CD8-positive, alpha-beta memory T cell (primary cell): Measurements from ENCODE around the gene PFDN5. TPM values are rescaled to one million over a fixed set of nuclear protein-coding genes. Genes with fewer than 3 reads are reported as not detected.
A peak's percentile ranks its signal among the peaks of the same experiment; 100 is the strongest.

Source experiments
- CTCF ChIA-PET: fragments of 350-600 bp; sonication (Branson Sonifier 250); formaldehyde crosslinking; loops from one replicate; lab custom pipeline; 2021; ENCODE audit warnings: antibody characterized with exemption; lab: Charles Lee
- POLR2A ChIA-PET: fragments of 350-600 bp; sonication (Branson Sonifier 250); formaldehyde crosslinking; loops from one replicate; lab custom pipeline; 2021; ENCODE audit warnings: antibody characterized with exemption; lab: Charles Lee
- DNase-seq, 5 donors: peaks; one replicate each; pipeline versions ENCODE4 v3.0.0 to v3.0.0-alpha.2; 2020 to 2022; ENCODE audit warnings: mixed read lengths in 1 of 5
- H3K27ac ChIP-seq: one replicate; pipeline ENCODE4 v1.7.0; 2013; ENCODE audit warnings: low read depth, mild to moderate bottlenecking, low read length, moderate library complexity
- H3K27me3 ChIP-seq: 2 replicates; pipeline ENCODE4 v1.7.0; 2013; ENCODE audit warnings: low read length, mild to moderate bottlenecking; ENCODE audit not compliant: insufficient read depth, poor library complexity, severe bottlenecking
- H3K36me3 ChIP-seq: 2 replicates; pipeline ENCODE4 v1.7.0; 2013; ENCODE audit warnings: mild to moderate bottlenecking, low read length, moderate library complexity; ENCODE audit not compliant: insufficient read depth
- H3K4me1 ChIP-seq: 2 replicates; pipeline ENCODE4 v1.7.0; 2013; ENCODE audit warnings: mild to moderate bottlenecking, low read length, moderate library complexity; ENCODE audit not compliant: insufficient read depth
- H3K4me3 ChIP-seq: 2 replicates; pipeline ENCODE4 v1.7.0; 2013; ENCODE audit warnings: mild to moderate bottlenecking, low read length
- H3K9me3 ChIP-seq: 2 replicates; pipeline ENCODE4 v1.7.0; 2013; ENCODE audit warnings: mild to moderate bottlenecking, low read length
- H3K27ac Mint-ChIP-seq, 8 donors: one replicate each; pipeline ENCODE4 v1.8.0; 2020 to 2021; ENCODE audit warnings: mixed read lengths in 8 of 8, mild to moderate bottlenecking in 6 of 8, inconsistent platforms in 3 of 8, moderate library complexity in 3 of 8
- H3K27me3 Mint-ChIP-seq, 2 donors: one replicate each; pipeline ENCODE4 v1.8.0; 2020 to 2021; ENCODE audit warnings: mixed read lengths in 2 of 2, mild to moderate bottlenecking in 1 of 2, moderate library complexity in 1 of 2
- H3K36me3 Mint-ChIP-seq, 3 donors: one replicate each; pipeline ENCODE4 v1.8.0; 2020 to 2021; ENCODE audit warnings: mixed read lengths in 3 of 3, inconsistent platforms in 1 of 3, mild to moderate bottlenecking in 1 of 3
- H3K4me1 Mint-ChIP-seq, 3 donors: one replicate each; pipeline ENCODE4 v1.8.0; 2020 to 2021; ENCODE audit warnings: mixed read lengths in 3 of 3, inconsistent platforms in 1 of 3, mild to moderate bottlenecking in 1 of 3
- H3K4me3 Mint-ChIP-seq, 7 donors: one replicate each; pipeline ENCODE4 v1.8.0; 2020 to 2021; ENCODE audit warnings: mixed read lengths in 7 of 7, mild to moderate bottlenecking in 6 of 7, moderate library complexity in 4 of 7, inconsistent platforms in 2 of 7
- H3K9me3 Mint-ChIP-seq, 5 donors: one replicate each; pipeline ENCODE4 v1.8.0; 2020 to 2022; ENCODE audit warnings: mixed read lengths in 5 of 5, mild to moderate bottlenecking in 3 of 5, moderate library complexity in 2 of 5, inconsistent platforms in 1 of 5
- polyA plus RNA-seq: library from polyadenylated mRNA; unstranded; fragments of 300-500 nt; fragmentation: Illumina TruSeq; gene quantifications from one replicate; pipeline ENCODE4 v1.2.3, GENCODE V29; 2021
- total RNA-seq, 2 experiments: library from RNA; stranded (reverse); gene quantifications; one replicate each; pipeline ENCODE4 v1.2.3, GENCODE V29; 2021

Gene PFDN5
- total and polyA plus RNA-seq, 3 experiments from 2014 or later: 380 to 1,325 (median 385) TPM

- no peak for DNase-seq
- Histone ChIP-seq H3K27ac (peak overlapping the region; percentile 81), H3K4me3 (peak overlapping the region; percentile 99), H3K4me1 (peaks cover 31% of the 10 kb centered on the region), H3K36me3 (peaks cover 15% of the 10 kb centered on the region), H3K27me3 (no peaks in the 10 kb centered on the region), H3K9me3 (no peaks in the 10 kb centered on the region)
- Mint-ChIP-seq H3K4me1 (peaks cover 37 to 45% (median 40%) of the 10 kb centered on the region in 3 donors), H3K27me3 (peaks cover 0 to 2% of the 10 kb centered on the region in 2 donors), H3K27ac (peak overlapping the region; percentile 95 to 99 (median 96)), H3K36me3 (peaks cover 4 to 41% (median 9%) of the 10 kb centered on the region in 3 donors), H3K4me3 (peak overlapping the region; percentile 95 to 100 (median 98)), H3K9me3 (no peaks in the 10 kb centered on the region)
- CTCF ChIA-PET: interaction anchor here (0.6 to 16.1 kb wide), 65 partner anchors 9 to 273 kb away, joined by 3 to 209 read pairs (median 4); partner anchors contain the start of genes CSAD, ESPL1, MAP3K12 and MYG1
- POLR2A ChIA-PET: interaction anchor here (0.6 to 2.4 kb wide), 15 partner anchors 13 to 242 kb away, joined by 3 to 13 read pairs (median 4); partner anchors contain the start of genes MYG1, PFDN5, PRR13 and SP1
Measured at GRCh38 chr12:53320352-53321195, 25.2 kb downstream of the PFDN5 start.

GRCh38 chr12:53324113-53324778 is 28.9 kb downstream of the PFDN5 start:
- Mint-ChIP-seq H3K27ac (peak overlapping the region; percentile 85 to 97 (median 95)), H3K9me3 (no peaks in the 10 kb centered on the region), H3K4me1 (peaks cover 35 to 46% (median 36%) of the 10 kb centered on the region in 3 donors), H3K4me3 (peak overlapping the region; percentile 85 to 95 (median 92)), H3K27me3 (peaks cover 5 to 8% of the 10 kb centered on the region in 2 donors), H3K36me3 (peaks cover 0 to 21% (median 1%) of the 10 kb centered on the region in 3 donors)
- Histone ChIP-seq H3K9me3 (no peaks in the 10 kb centered on the region), H3K27ac (peak overlapping the region; percentile 74), H3K27me3 (no peaks in the 10 kb centered on the region), H3K36me3 (peaks cover 3% of the 10 kb centered on the region), H3K4me1 (peaks cover 31% of the 10 kb centered on the region), H3K4me3 (peak overlapping the region; percentile 71)
- ChIA-PET POLR2A (interaction anchor here (0.5 to 2.7 kb wide), 11 partner anchors 10 to 144 kb away, joined by 3 to 28 read pairs (median 5); partner anchors contain the start of genes CSAD, MYG1, PFDN5 and SP1), CTCF (interaction anchor here (0.6 to 16.1 kb wide), 19 partner anchors 12 to 318 kb away, joined by 3 to 209 read pairs (median 6); partner anchors contain the start of genes MYG1, PFDN5, SP1 and TARBP2)
- DNase-seq: peak; percentile 30 to 70 (median 49)

GRCh38 chr12:53324779-53325510 is 29.6 kb downstream of the PFDN5 start:
- POLR2A ChIA-PET: interaction anchor here (0.5 to 2.7 kb wide), 13 partner anchors 10 to 176 kb away, joined by 3 to 28 read pairs (median 5); partner anchors contain the start of genes CSAD, SP1, TARBP2 and ZNF740
- Mint-ChIP-seq H3K4me1 (peaks cover 34 to 45% (median 35%) of the 10 kb centered on the region in 3 donors), H3K27ac (peak overlapping the region; percentile 85 to 97 (median 95)), H3K4me3 (peak overlapping the region; percentile 85 to 95 (median 92)), H3K36me3 (peaks cover 0 to 19% (median 1%) of the 10 kb centered on the region in 3 donors), H3K9me3 (no peaks in the 10 kb centered on the region), H3K27me3 (peaks cover 5 to 9% of the 10 kb centered on the region in 2 donors)
- Histone ChIP-seq H3K9me3 (no peaks in the 10 kb centered on the region), H3K4me1 (peaks cover 31% of the 10 kb centered on the region), H3K36me3 (no peaks in the 10 kb centered on the region), H3K4me3 (peak overlapping the region; percentile 71), H3K27me3 (no peaks in the 10 kb centered on the region), H3K27ac (peak overlapping the region; percentile 74)
- peak; percentile 76 to 88 (median 78) for DNase-seq
- CTCF ChIA-PET: interaction anchor here (0.7 to 16.1 kb wide), 11 partner anchors 10 to 184 kb away, joined by 3 to 209 read pairs (median 11); partner anchors contain the start of genes MYG1, PFDN5 and SP1

GRCh38 chr12:53325511-53326061 is 30.2 kb downstream of the PFDN5 start:
- no peaks in the 10 kb centered on the region for H3K9me3 ChIP-seq
- H3K4me3 ChIP-seq: peak overlapping the region; percentile 71
- CTCF ChIA-PET: interaction anchor here (0.7 to 16.1 kb wide), 8 partner anchors 10 to 166 kb away, joined by 3 to 209 read pairs (median 10); partner anchors contain the start of genes MYG1, PFDN5 and SP1
- no peaks in the 10 kb centered on the region for H3K9me3 Mint-ChIP-seq
- H3K4me3 Mint-ChIP-seq: peak overlapping the region; percentile 76 to 93 (median 85)
- POLR2A ChIA-PET: interaction anchor here (0.6 to 2.7 kb wide), 6 partner anchors 11 to 176 kb away, joined by 3 to 28 read pairs (median 4); partner anchors contain the start of gene TARBP2
- no peaks in the 10 kb centered on the region for H3K36me3 ChIP-seq
- peaks cover 0 to 15% (median 1%) of the 10 kb centered on the region in 3 donors for H3K36me3 Mint-ChIP-seq
- H3K27ac Mint-ChIP-seq: peak overlapping the region in 2 of 8 donors; percentile 60 to 83
- peaks cover 5 to 9% of the 10 kb centered on the region in 2 donors for H3K27me3 Mint-ChIP-seq
- no peak for DNase-seq
- H3K27me3 ChIP-seq: no peaks in the 10 kb centered on the region
- H3K4me1 ChIP-seq: peaks cover 27% of the 10 kb centered on the region
- H3K27ac ChIP-seq: peak overlapping the region; percentile 74
- peaks cover 27 to 38% (median 30%) of the 10 kb centered on the region in 3 donors for H3K4me1 Mint-ChIP-seq

GRCh38 chr12:53326460-53327185 is 31.3 kb downstream of the PFDN5 start:
- ChIA-PET POLR2A (no interaction called here), CTCF (interaction anchor here (0.8 to 16.1 kb wide), 6 partner anchors 19 to 183 kb away, joined by 3 to 209 read pairs (median 4); partner anchors contain the start of genes MYG1 and PFDN5)
- Histone ChIP-seq H3K27me3 (no peaks in the 10 kb centered on the region), H3K27ac (no peak overlapping the region), H3K9me3 (no peaks in the 10 kb centered on the region), H3K36me3 (no peaks in the 10 kb centered on the region), H3K4me1 (peaks cover 20% of the 10 kb centered on the region), H3K4me3 (no peak overlapping the region)
- DNase-seq: no peak
- peaks cover 6 to 9% of the 10 kb centered on the region in 2 donors for H3K27me3 Mint-ChIP-seq
- H3K9me3 Mint-ChIP-seq: no peaks in the 10 kb centered on the region
- peaks cover 0 to 7% (median 1%) of the 10 kb centered on the region in 3 donors for H3K36me3 Mint-ChIP-seq
- H3K4me3 Mint-ChIP-seq: peak overlapping the region; percentile 54 to 82 (median 76)
- peaks cover 17 to 28% (median 19%) of the 10 kb centered on the region in 3 donors for H3K4me1 Mint-ChIP-seq
- H3K27ac Mint-ChIP-seq: peak overlapping the region in 3 of 8 donors; percentile 60 to 83 (median 82)

GRCh38 chr12:53327435-53328042 is 32.2 kb downstream of the PFDN5 start:
- H3K4me3 Mint-ChIP-seq: peak overlapping the region; percentile 1 to 71 (median 16)
- H3K27me3 ChIP-seq: no peaks in the 10 kb centered on the region
- H3K27ac ChIP-seq: no peak overlapping the region
- peaks cover 9 to 15% of the 10 kb centered on the region in 2 donors for H3K27me3 Mint-ChIP-seq
- H3K4me1 ChIP-seq: peaks cover 14% of the 10 kb centered on the region
- CTCF ChIA-PET: interaction anchor here (1.1 to 16.1 kb wide), 4 partner anchors 18 to 182 kb away, joined by 3 to 209 read pairs (median 5); no protein-coding TSS in a partner anchor
- no peak for DNase-seq
- H3K36me3 ChIP-seq: no peaks in the 10 kb centered on the region
- H3K9me3 ChIP-seq: no peaks in the 10 kb centered on the region
- peaks cover 15 to 24% (median 17%) of the 10 kb centered on the region in 3 donors for H3K4me1 Mint-ChIP-seq
- H3K4me3 ChIP-seq: no peak overlapping the region
- peaks cover 0 to 7% (median 1%) of the 10 kb centered on the region in 3 donors for H3K36me3 Mint-ChIP-seq
- H3K27ac Mint-ChIP-seq: no peak overlapping the region
- POLR2A ChIA-PET: no interaction called here
- no peaks in the 10 kb centered on the region for H3K9me3 Mint-ChIP-seq
